HepG2 (cell line): ENCODE data around the gene UROS.

Source experiments
- ADNP ChIP-seq: sonication (generic); formaldehyde crosslinking; IDR thresholded peaks from 2 replicates; pipeline ENCODE4 v1.4.0; 2020; ENCODE audit warnings: missing genetic modification reagents
- EP300 ChIP-seq, 3 experiments: sonication (generic) in 1 of 3; formaldehyde crosslinking in 1 of 3; IDR thresholded peaks; 2 replicates each; pipeline versions ENCODE4 v1.5.1 to v1.6.1; 2011 to 2020; ENCODE audit warnings: low read depth in 2 of 3, low read length in 2 of 3, borderline replicate concordance in 1 of 3, improper control_type of control experiment in 1 of 3, mild to moderate bottlenecking in 1 of 3, missing genetic modification reagents in 1 of 3, moderate library complexity in 1 of 3
- MAFG ChIP-seq: sonication (generic); formaldehyde crosslinking; IDR thresholded peaks from 2 replicates; pipeline ENCODE4 v1.5.1; 2020; ENCODE audit warnings: mild to moderate bottlenecking, missing genetic modification reagents
- NFKBIZ ChIP-seq: IDR thresholded peaks from 2 replicates; pipeline ENCODE4 v1.6.1; 2018; ENCODE audit warnings: missing genetic modification reagents, missing compliant biosample characterization
- SMC3 ChIP-seq: IDR thresholded peaks from 2 replicates; pipeline ENCODE4 v1.6.1; 2011; ENCODE audit warnings: low read length, improper control_type of control experiment
- SP1 ChIP-seq, 2 experiments: fragments of 450-650 bp in 1 of 2; sonication (generic) in 1 of 2; formaldehyde crosslinking in 1 of 2; IDR thresholded peaks; 2 replicates each; pipeline versions ENCODE4 v1.4.0 to v1.6.1; 2016 to 2020; ENCODE audit warnings: missing genetic modification reagents in 1 of 2
- SRF ChIP-seq: IDR thresholded peaks from 2 replicates; pipeline ENCODE4 v1.6.1; 2011; ENCODE audit warnings: mild to moderate bottlenecking, low read depth, low read length, moderate library complexity
- TAF1 ChIP-seq: sonication (generic); formaldehyde crosslinking; IDR thresholded peaks from 2 replicates; pipeline ENCODE4 v1.4.0; 2020; ENCODE audit warnings: missing genetic modification reagents
- TFE3 ChIP-seq: IDR thresholded peaks from 2 replicates; pipeline ENCODE4 v1.6.1; 2016
- ZBTB38 ChIP-seq: sonication (generic); formaldehyde crosslinking; IDR thresholded peaks from 2 replicates; pipeline ENCODE4 v1.5.1; 2020; ENCODE audit warnings: mild to moderate bottlenecking, missing genetic modification reagents

GRCh38 chr10:125788156-125789034 is 34.7 kb downstream of the UROS start:
- no peak for TF ChIP-seq TFE3
- no peak for TF ChIP-seq SRF
- TF ChIP-seq ADNP (CRISPR knock-in tag), result no peak
- TF ChIP-seq SMC3, result no peak
- TF ChIP-seq ZBTB38 (CRISPR knock-in tag), result no peak
- TF ChIP-seq SP1 (IDR thresholded peaks at IDR 0.05), result no peak
- no peak for TF ChIP-seq SP1 (CRISPR knock-in tag; IDR thresholded peaks at IDR 0.05)
- no peak for TF ChIP-seq TAF1 (CRISPR knock-in tag)
- TF ChIP-seq MAFG (CRISPR knock-in tag), result no peak
- TF ChIP-seq NFKBIZ (CRISPR knock-in tag), result no peak
- no peak for TF ChIP-seq EP300 (IDR thresholded peaks at IDR 0.05; ENCODE audit: low read depth in 2 of 2, low read length in 2 of 2)
- TF ChIP-seq EP300 (CRISPR knock-in tag; IDR thresholded peaks at IDR 0.05; ENCODE audit: borderline replicate concordance), result no peak
